IMR-90 (cell line): Measurements from ENCODE around the gene KCTD19. TPM values are rescaled to one million over a fixed set of nuclear protein-coding genes. Genes with fewer than 3 reads are reported as not detected.

Source experiments
- ATAC-seq: fragments of 200-7000 bp; cut with Tn5 transposase; 2 replicates; pipeline ENCODE4 v1.9.1; 2020; ENCODE audit warnings: low read depth, mild to moderate bottlenecking, moderate library complexity
- BruUV-seq: library from RNA; stranded (reverse); fragments of 400-500 nt; replicated peaks from 2 replicates; lab custom pipeline; 2021; lab: Mats Ljungman, UMichigan
- CTCF ChIA-PET: fragments of 300-600 bp; formaldehyde crosslinking; extraction: SDS; loops from one replicate; lab custom pipeline; 2021; ENCODE audit warnings: antibody characterized with exemption; lab: Yijun Ruan, JAX
- POLR2A ChIA-PET: fragments of 300-600 bp; sonication (Branson Sonifier 250); formaldehyde crosslinking; loops from one replicate; lab custom pipeline; 2022; ENCODE audit warnings: antibody characterized with exemption; ENCODE audit not compliant: unreplicated experiment; lab: Charles Lee
- DNase-seq: peaks from one replicate; pipeline ENCODE4 v3.0.0; 2013
- H2AFZ ChIP-seq: replicated peaks from 2 replicates; pipeline ENCODE3; 2013; ENCODE audit warnings: low read length, mild to moderate bottlenecking; ENCODE audit not compliant: poor library complexity
- H2AK5ac ChIP-seq: 2 replicates; pipeline ENCODE4 v1.6.1; 2013; ENCODE audit warnings: low read depth, low read length, inconsistent platforms
- H2AK9ac ChIP-seq: replicated peaks from 2 replicates; pipeline ENCODE3; 2013; ENCODE audit warnings: mild to moderate bottlenecking, low read depth, low read length, moderate library complexity; ENCODE audit not compliant: poor library complexity
- H2BK120ac ChIP-seq: 2 replicates; pipeline ENCODE4 v1.6.1; 2013; ENCODE audit warnings: low read depth, low read length, inconsistent platforms
- H2BK15ac ChIP-seq: 3 replicates; pipeline ENCODE4 v1.6.1; 2013; ENCODE audit warnings: low read depth, low read length, inconsistent platforms
- H2BK20ac ChIP-seq: 2 replicates; pipeline ENCODE4 v1.6.1; 2013; ENCODE audit warnings: low read depth, mild to moderate bottlenecking, inconsistent platforms, low read length, moderate library complexity
- H2BK5ac ChIP-seq: 2 replicates; pipeline ENCODE4 v1.6.1; 2013; ENCODE audit warnings: mild to moderate bottlenecking, low read depth, low read length, inconsistent platforms; ENCODE audit not compliant: poor library complexity, severe bottlenecking
- H3K14ac ChIP-seq: replicated peaks from 2 replicates; pipeline ENCODE4 v1.6.1; 2013; ENCODE audit warnings: low read depth, low read length, inconsistent platforms
- H3K18ac ChIP-seq: 2 replicates; pipeline ENCODE4 v1.6.1; 2013; ENCODE audit warnings: low read depth, low read length, control low read depth
- H3K23ac ChIP-seq: 2 replicates; pipeline ENCODE4 v1.6.1; 2013; ENCODE audit warnings: low read depth, low read length, inconsistent platforms
- H3K27ac ChIP-seq: 2 replicates; pipeline ENCODE4 v1.5.1; 2013; ENCODE audit warnings: mild to moderate bottlenecking, control low read depth, low read length; ENCODE audit not compliant: insufficient read depth
- H3K27me3 ChIP-seq: 2 replicates; pipeline ENCODE4 v1.6.1; 2013; ENCODE audit warnings: low read length; ENCODE audit not compliant: control insufficient read depth, insufficient read depth
- H3K36me3 ChIP-seq: 2 replicates; pipeline ENCODE4 v1.6.1; 2013; ENCODE audit warnings: low read length, mixed read lengths; ENCODE audit not compliant: control insufficient read depth, insufficient read depth
- H3K4ac ChIP-seq: 2 replicates; pipeline ENCODE4 v1.6.1; 2013; ENCODE audit warnings: low read depth, low read length, inconsistent platforms
- H3K4me1 ChIP-seq: 2 replicates; pipeline ENCODE4 v1.6.1; 2013; ENCODE audit warnings: low read length, mixed read lengths; ENCODE audit not compliant: control insufficient read depth, insufficient read depth
- H3K4me2 ChIP-seq: 2 replicates; pipeline ENCODE4 v1.6.1; 2013; ENCODE audit warnings: low read depth, mild to moderate bottlenecking, control low read depth, low read length, moderate library complexity
- H3K4me3 ChIP-seq: 2 replicates; pipeline ENCODE4 v1.5.1; 2013; ENCODE audit warnings: low read depth, mild to moderate bottlenecking, control low read depth, low read length, moderate library complexity; ENCODE audit not compliant: insufficient read depth
- H3K56ac ChIP-seq: 2 replicates; pipeline ENCODE4 v1.6.1; 2013; ENCODE audit warnings: low read length, inconsistent platforms; ENCODE audit not compliant: insufficient read depth; ENCODE audit errors: extremely low read depth
- H3K79me1 ChIP-seq, 2 experiments: 2 replicates each; pipeline ENCODE4 v1.6.1; 2013; ENCODE audit warnings: low read length in 2 of 2, inconsistent platforms in 1 of 2, low read depth in 1 of 2
- H3K9ac ChIP-seq: 2 replicates; pipeline ENCODE4 v1.6.1; 2013; ENCODE audit warnings: low read depth, low read length, control low read depth
- H3K9me1 ChIP-seq: 2 replicates; pipeline ENCODE4 v1.6.1; 2013; ENCODE audit warnings: low read length, inconsistent platforms; ENCODE audit not compliant: insufficient read depth
- H3K9me3 ChIP-seq: 2 replicates; pipeline ENCODE4 v1.6.1; 2013; ENCODE audit warnings: low read length; ENCODE audit not compliant: control insufficient read depth, insufficient read depth
- H4K20me1 ChIP-seq: 2 replicates; pipeline ENCODE4 v1.6.1; 2013; ENCODE audit warnings: low read length, inconsistent platforms; ENCODE audit not compliant: insufficient read depth
- H4K5ac ChIP-seq: 2 replicates; pipeline ENCODE4 v1.6.1; 2013; ENCODE audit warnings: mild to moderate bottlenecking, low read depth, low read length, control low read depth
- H4K8ac ChIP-seq, 2 experiments: 2 replicates each; pipeline ENCODE4 v1.6.1; 2013; ENCODE audit warnings: low read depth in 2 of 2, low read length in 2 of 2, control low read depth in 1 of 2, inconsistent platforms in 1 of 2
- H4K91ac ChIP-seq: 2 replicates; pipeline ENCODE4 v1.6.1; 2013; ENCODE audit warnings: low read depth, low read length, inconsistent platforms; ENCODE audit not compliant: insufficient read depth
- BHLHE40 ChIP-seq: fragments of 150-350 bp; IDR thresholded peaks from 2 replicates; pipeline ENCODE4 v1.6.1; 2016; ENCODE audit warnings: mild to moderate bottlenecking, low read depth, low read length
- CEBPB ChIP-seq: IDR thresholded peaks from 2 replicates; pipeline ENCODE4 v1.6.1; 2012; ENCODE audit warnings: low read depth, low read length, improper control_type of control experiment
- CHD1 ChIP-seq: IDR thresholded peaks from 2 replicates; pipeline ENCODE4 v1.6.1; 2012; ENCODE audit warnings: low read depth, low read length, improper control_type of control experiment
- FOS ChIP-seq: fragments of 150-350 bp; IDR thresholded peaks from 2 replicates; pipeline ENCODE4 v1.6.1; 2016; ENCODE audit warnings: low read depth, low read length
- MAFK ChIP-seq: IDR thresholded peaks from 2 replicates; pipeline ENCODE4 v1.6.1; 2012; ENCODE audit warnings: low read depth, low read length, improper control_type of control experiment
- MAZ ChIP-seq: IDR thresholded peaks from 2 replicates; pipeline ENCODE4 v1.6.1; 2012; ENCODE audit warnings: low read depth, mild to moderate bottlenecking, low read length, improper control_type of control experiment, moderate library complexity, borderline replicate concordance
- MXI1 ChIP-seq: IDR thresholded peaks from 2 replicates; pipeline ENCODE4 v1.6.1; 2012; ENCODE audit warnings: low read depth, mild to moderate bottlenecking, low read length, moderate library complexity, borderline replicate concordance
- NFE2L2 ChIP-seq: fragments of 150-350 bp; IDR thresholded peaks from 2 replicates; pipeline ENCODE4 v1.6.1; 2016; ENCODE audit warnings: low read depth, mild to moderate bottlenecking, low read length
- POLR2A ChIP-seq: IDR thresholded peaks from 2 replicates; pipeline ENCODE4 v1.6.1; 2012; ENCODE audit warnings: mild to moderate bottlenecking, low read depth, low read length
- RAD21 ChIP-seq: IDR thresholded peaks from 2 replicates; pipeline ENCODE4 v1.6.1; 2012; ENCODE audit warnings: low read length, improper control_type of control experiment
- RCOR1 ChIP-seq: IDR thresholded peaks from 2 replicates; pipeline ENCODE4 v1.6.1; 2012; ENCODE audit warnings: mild to moderate bottlenecking, low read length, improper control_type of control experiment; ENCODE audit not compliant: insufficient replicate concordance
- RFX5 ChIP-seq: IDR thresholded peaks from 2 replicates; pipeline ENCODE4 v1.8.0; 2012; ENCODE audit warnings: low read depth, mild to moderate bottlenecking, low read length, moderate library complexity
- SMC3 ChIP-seq: fragments of 150-350 bp; IDR thresholded peaks from 2 replicates; pipeline ENCODE4 v1.6.1; 2016; ENCODE audit warnings: low read depth, mild to moderate bottlenecking, antibody characterized with exemption, low read length, moderate library complexity
- WGBS, 2 experiments: methylation state at CpG; one replicate each; pipeline versions ENCODE4 v1.1.5 to v1.1.7; 2013; ENCODE audit warnings: missing lambda C conversion rate in 2 of 2; ENCODE audit not compliant: insufficient read length in 1 of 2; ENCODE audit errors: extremely low coverage in 2 of 2; 5-methylcytosine and 5-hydroxymethylcytosine counted together
- dilution Hi-C: fragments of 300-500 bp; cut with HindIII; formaldehyde crosslinking; loops from one replicate; pipeline ENCODE4 v1.14.3; 2018; ENCODE audit warnings: low sequenced_read_pairs; ENCODE audit not compliant: unreplicated experiment
- in situ Hi-C: fragments of 300-500 bp; cut with MboI; formaldehyde crosslinking; loops from 3 replicates; pipeline ENCODE4 v1.14.3; 2019; ENCODE audit warnings: low sequenced_read_pairs, inconsistent platforms, mixed read lengths
- intact Hi-C: fragments of 100-400 bp; cut with micrococcal nuclease; formaldehyde crosslinking; loops from 2 replicates; pipeline ENCODE4 v1.10.0; 2022
- polyA plus RNA-seq, 3 experiments: library from polyadenylated mRNA; depleted of rRNA; stranded (reverse); fragments of >200 nt; gene quantifications; 2 replicates each; pipeline ENCODE4 v1.2.3, GENCODE V29; 2012; ENCODE audit warnings: low replicate concordance in 1 of 3
- total RNA-seq: library from RNA; depleted of rRNA; stranded (reverse); fragments of >200 nt; gene quantifications from 2 replicates; pipeline ENCODE4 v1.2.3, GENCODE V29; 2012
- TF ChIP-seq, protein P1 (sequence below): fragments of 150-350 bp; IDR thresholded peaks from 2 replicates; pipeline ENCODE4 v1.6.1; 2016; ENCODE audit warnings: low read depth, mild to moderate bottlenecking, low read length, moderate library complexity, borderline replicate concordance
- TF ChIP-seq, protein P2 (sequence below): conservative IDR thresholded peaks from 2 replicates; pipeline ENCODE4 v1.5.1; 2012; ENCODE audit warnings: mild to moderate bottlenecking, low read depth, low read length, improper control_type of control experiment
- TF ChIP-seq, protein P3 (sequence below): fragments of 150-350 bp; IDR thresholded peaks from 2 replicates; pipeline ENCODE4 v1.6.1; 2017; ENCODE audit warnings: mild to moderate bottlenecking, antibody characterized with exemption, low read length, low read depth

KCTD19 gene
- total and polyA plus RNA-seq, 2 of the 4 experiments (the other 2 are of a cell fraction) = under 0.01 to 0.07 TPM

DNA sequence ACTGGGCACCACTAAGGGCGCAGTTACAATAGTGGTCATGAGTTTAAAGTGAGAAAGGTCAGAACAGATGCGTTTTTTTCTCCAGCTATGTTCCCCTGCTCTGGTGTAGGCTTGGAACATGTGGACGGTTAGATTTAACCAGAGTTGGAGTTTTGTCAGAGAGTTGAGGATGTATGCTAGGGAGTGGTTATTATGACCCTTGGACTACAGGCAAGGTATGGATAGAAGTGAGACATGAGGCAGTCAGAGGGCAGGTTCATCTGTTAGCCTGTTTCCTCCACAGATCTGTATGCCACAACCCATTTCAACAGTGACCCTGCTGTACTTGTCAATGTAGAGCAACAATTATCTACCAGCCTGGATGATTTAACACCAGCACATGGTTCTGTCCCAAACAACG, 44.1 kb upstream of the KCTD19 start:
- Histone ChIP-seq H3K4me3 (no peak overlapping the region), H2BK20ac (no peak overlapping the region), H2AK9ac (no peak overlapping the region), H3K9me1 (no peaks in the 10 kb centered on the region), H3K27me3 (peaks cover 26% of the 10 kb centered on the region), H2BK5ac (no peak overlapping the region), H2AK5ac (no peak overlapping the region), H2BK15ac (no peak overlapping the region), H2AFZ (no peak overlapping the region), H4K91ac (no peak overlapping the region), H4K5ac (no peak overlapping the region), H3K14ac (no peak overlapping the region), H3K9ac (no peak overlapping the region), H2BK120ac (no peak overlapping the region), H3K79me1 (no peaks in the 10 kb centered on the region), H3K9me3 (no peaks in the 10 kb centered on the region), H4K20me1 (no peaks in the 10 kb centered on the region), H3K4me2 (no peak overlapping the region), H3K27ac (no peak overlapping the region), H3K4me1 (peaks cover 3% of the 10 kb centered on the region; the same call in 1 of the 2 replicates), H3K4ac (no peak overlapping the region), H3K56ac (no peak overlapping the region), H4K8ac (no peak overlapping the region), H3K18ac (no peak overlapping the region), H3K23ac (no peak overlapping the region), H3K36me3 (no peaks in the 10 kb centered on the region)
- no TSS peak for BruUV-seq
- WGBS, 2 experiments = 85% methylated on average over 2 of the region's 4 CpGs; no CpG with 5 or more reads in 1 of the 2 experiments
- POLR2A ChIA-PET = no interaction called here
- CTCF ChIA-PET = no interaction called here
- intact Hi-C loops (loop anchor here (5.0 kb wide), 1 partner anchor 97 kb away; no protein-coding TSS in a partner anchor), in situ Hi-C loops (no loop called here), dilution Hi-C loops (no loop called here)
- DNase-seq (no peak), ATAC-seq (no peak)
- TF ChIP-seq BHLHE40 (no peak), SMC3 (no peak), FOS (no peak), RFX5 (no peak), CEBPB (no peak), MXI1 (no peak), MAZ (no peak), RCOR1 (no peak), MAFK (no peak), POLR2A (no peak), NFE2L2 (no peak), RAD21 (no peak), CHD1 (no peak)
- TF ChIP-seq, protein P1, sequence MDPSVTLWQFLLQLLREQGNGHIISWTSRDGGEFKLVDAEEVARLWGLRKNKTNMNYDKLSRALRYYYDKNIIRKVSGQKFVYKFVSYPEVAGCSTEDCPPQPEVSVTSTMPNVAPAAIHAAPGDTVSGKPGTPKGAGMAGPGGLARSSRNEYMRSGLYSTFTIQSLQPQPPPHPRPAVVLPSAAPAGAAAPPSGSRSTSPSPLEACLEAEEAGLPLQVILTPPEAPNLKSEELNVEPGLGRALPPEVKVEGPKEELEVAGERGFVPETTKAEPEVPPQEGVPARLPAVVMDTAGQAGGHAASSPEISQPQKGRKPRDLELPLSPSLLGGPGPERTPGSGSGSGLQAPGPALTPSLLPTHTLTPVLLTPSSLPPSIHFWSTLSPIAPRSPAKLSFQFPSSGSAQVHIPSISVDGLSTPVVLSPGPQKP = no peak
- TF ChIP-seq, protein P2, sequence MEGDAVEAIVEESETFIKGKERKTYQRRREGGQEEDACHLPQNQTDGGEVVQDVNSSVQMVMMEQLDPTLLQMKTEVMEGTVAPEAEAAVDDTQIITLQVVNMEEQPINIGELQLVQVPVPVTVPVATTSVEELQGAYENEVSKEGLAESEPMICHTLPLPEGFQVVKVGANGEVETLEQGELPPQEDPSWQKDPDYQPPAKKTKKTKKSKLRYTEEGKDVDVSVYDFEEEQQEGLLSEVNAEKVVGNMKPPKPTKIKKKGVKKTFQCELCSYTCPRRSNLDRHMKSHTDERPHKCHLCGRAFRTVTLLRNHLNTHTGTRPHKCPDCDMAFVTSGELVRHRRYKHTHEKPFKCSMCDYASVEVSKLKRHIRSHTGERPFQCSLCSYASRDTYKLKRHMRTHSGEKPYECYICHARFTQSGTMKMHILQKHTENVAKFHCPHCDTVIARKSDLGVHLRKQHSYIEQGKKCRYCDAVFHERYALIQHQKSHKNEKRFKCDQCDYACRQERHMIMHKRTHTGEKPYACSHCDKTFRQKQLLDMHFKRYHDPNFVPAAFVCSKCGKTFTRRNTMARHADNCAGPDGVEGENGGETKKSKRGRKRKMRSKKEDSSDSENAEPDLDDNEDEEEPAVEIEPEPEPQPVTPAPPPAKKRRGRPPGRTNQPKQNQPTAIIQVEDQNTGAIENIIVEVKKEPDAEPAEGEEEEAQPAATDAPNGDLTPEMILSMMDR = no peak
- TF ChIP-seq, protein P3, sequence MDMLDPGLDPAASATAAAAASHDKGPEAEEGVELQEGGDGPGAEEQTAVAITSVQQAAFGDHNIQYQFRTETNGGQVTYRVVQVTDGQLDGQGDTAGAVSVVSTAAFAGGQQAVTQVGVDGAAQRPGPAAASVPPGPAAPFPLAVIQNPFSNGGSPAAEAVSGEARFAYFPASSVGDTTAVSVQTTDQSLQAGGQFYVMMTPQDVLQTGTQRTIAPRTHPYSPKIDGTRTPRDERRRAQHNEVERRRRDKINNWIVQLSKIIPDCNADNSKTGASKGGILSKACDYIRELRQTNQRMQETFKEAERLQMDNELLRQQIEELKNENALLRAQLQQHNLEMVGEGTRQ = no peak
